Peyer's patch (tissue), 4 donors: ENCODE data around the gene ZNF521.

Experiments used
- POLR2A ChIP-seq, 2 donors: fragments of 450-650 bp; IDR thresholded peaks; one replicate each; pipeline ENCODE4 v1.5.1; 2017; ENCODE audit warnings: antibody characterized with exemption in 2 of 2, mild to moderate bottlenecking in 2 of 2, moderate library complexity in 2 of 2
- TF ChIP-seq, protein P1 (sequence below), 6 experiments: fragments of 450-650 bp in 4 of 6; fragments of 200-600 bp in 2 of 6; sonication (generic) in 1 of 6; IDR thresholded peaks; one replicate each; pipeline ENCODE4 v1.5.1; 2017 to 2019; ENCODE audit warnings: antibody characterized with exemption in 6 of 6, mild to moderate bottlenecking in 3 of 6, moderate library complexity in 1 of 6

GRCh38 chr18:25229081-25229480, 122.9 kb downstream of the ZNF521 start:
- TF ChIP-seq, protein P1, sequence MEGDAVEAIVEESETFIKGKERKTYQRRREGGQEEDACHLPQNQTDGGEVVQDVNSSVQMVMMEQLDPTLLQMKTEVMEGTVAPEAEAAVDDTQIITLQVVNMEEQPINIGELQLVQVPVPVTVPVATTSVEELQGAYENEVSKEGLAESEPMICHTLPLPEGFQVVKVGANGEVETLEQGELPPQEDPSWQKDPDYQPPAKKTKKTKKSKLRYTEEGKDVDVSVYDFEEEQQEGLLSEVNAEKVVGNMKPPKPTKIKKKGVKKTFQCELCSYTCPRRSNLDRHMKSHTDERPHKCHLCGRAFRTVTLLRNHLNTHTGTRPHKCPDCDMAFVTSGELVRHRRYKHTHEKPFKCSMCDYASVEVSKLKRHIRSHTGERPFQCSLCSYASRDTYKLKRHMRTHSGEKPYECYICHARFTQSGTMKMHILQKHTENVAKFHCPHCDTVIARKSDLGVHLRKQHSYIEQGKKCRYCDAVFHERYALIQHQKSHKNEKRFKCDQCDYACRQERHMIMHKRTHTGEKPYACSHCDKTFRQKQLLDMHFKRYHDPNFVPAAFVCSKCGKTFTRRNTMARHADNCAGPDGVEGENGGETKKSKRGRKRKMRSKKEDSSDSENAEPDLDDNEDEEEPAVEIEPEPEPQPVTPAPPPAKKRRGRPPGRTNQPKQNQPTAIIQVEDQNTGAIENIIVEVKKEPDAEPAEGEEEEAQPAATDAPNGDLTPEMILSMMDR (IDR thresholded peaks at IDR 0.05): no peak
- TF ChIP-seq POLR2A (IDR thresholded peaks at IDR 0.05): no peak
